GM18951 (cell line): ENCODE data around the gene PIGU.
A peak's percentile ranks its signal among the peaks of the same experiment; 100 is the strongest.

Experiments
- POLR2A ChIP-seq: IDR thresholded peaks from 4 replicates; pipeline ENCODE4 v1.6.1; 2011; ENCODE audit warnings: mild to moderate bottlenecking; ENCODE audit not compliant: insufficient read length, insufficient read depth; ENCODE audit errors: extremely low read depth
- in situ Hi-C: fragments of 300-500 bp; cut with MboI; formaldehyde crosslinking; loops from one replicate; pipeline ENCODE4 v1.12.0; 2022; ENCODE audit warnings: low sequenced_read_pairs, mixed read lengths, inconsistent platforms; ENCODE audit not compliant: unreplicated experiment

The PIGU gene

DNA sequence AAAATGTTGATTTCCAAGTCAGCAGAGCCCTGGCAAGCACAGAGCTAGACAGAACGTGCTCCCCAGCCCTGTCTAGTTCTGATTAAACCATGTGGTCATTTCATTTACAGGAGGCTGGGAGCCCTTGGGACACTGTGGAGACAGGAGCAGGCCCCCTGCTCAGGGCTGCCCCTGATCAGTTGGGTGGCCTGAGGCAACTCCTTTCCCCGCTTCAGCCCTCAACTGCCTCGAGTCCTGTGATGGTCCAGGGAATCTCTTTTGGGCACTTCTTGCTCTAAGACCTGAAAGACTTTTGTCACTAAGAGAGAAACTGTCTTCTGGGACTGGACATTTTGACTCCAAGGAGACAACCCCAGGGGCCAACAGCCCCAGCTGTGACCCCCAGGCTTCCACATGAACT is 147.2 kb downstream of the PIGU start:
- in situ Hi-C loops: loop anchor here (10.0 kb wide), 1 partner anchor 175 kb away; the partner anchor contains the start of gene TP53INP2
- TF ChIP-seq POLR2A: no peak

DNA sequence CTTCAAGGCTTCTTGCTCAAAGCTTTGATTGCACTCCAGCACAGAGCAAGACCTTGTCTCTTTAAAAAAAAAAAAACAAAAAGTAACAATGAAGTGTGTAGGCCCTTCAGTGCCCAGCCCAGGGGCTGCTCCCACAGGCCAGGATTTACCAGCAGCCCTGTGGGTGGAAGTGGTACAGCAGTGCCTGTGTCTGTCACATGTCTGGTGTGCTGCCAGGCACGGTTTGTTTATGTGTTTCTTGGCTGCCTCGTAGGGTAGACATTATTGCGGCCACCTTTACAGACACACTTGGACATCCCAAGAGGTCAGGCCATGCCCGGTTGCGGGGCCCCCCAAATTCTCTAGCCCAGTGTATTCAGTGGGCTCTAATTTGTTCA is 148.0 kb downstream of the PIGU start:
- in situ Hi-C loops: no loop called here
- TF ChIP-seq POLR2A: no peak

DNA sequence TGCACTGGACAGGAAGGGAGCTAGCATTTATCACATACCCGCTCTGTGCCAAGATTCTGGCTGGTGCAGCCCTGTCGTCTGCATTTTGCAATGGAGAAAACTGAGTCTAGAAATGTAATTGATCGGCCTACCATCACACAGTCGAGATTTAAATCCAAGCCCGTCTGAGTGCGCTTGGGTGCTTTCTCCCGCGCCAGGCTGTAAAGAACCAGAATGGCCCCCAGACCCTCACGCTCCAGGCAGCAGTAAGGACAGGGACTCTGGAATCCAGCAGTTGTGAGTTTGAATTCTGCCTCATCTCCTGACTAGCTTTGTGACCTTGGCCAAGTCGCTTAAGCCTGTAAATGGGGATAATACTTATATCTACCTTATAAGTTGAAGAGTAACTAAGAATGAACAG is 149.9 kb downstream of the PIGU start:
- in situ Hi-C loops: no loop called here
- no peak for TF ChIP-seq POLR2A

GRCh38 chr20:34526466-34526865 is 150.4 kb downstream of the PIGU start:
- in situ Hi-C loops: no loop called here
- no peak for TF ChIP-seq POLR2A

DNA sequence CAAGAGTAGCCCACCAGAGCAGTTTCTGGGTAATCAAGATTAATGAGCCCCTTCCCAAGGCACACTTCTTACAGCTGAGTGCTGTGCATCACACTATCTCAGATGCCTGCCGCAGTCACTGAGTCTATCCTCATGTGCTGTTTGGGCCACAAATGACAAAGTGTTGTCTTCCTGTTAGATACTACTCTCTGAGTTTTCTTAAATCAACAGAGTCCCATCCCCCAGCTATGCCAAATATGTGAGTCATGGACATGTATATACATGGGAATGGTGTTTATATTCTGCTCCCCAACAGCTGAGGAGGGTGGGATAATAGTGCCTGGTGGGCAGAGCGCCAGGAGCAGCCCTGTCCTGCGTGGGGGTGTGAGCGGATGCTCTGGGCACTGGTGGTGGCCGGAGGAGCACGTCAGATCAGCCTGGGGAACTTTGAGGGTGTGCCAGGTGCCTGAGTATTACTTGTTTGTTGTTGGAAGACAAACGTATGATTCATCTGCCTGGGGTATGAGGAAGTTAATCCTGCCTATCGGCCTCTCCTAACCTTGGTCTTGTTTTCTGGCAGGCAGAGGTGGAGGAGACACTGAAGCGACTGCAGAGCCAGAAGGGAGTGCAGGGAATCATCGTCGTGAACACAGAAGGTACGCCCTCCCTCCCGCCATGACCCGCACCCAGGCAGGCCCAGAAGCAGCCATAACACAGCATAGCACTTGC is 151.0 kb downstream of the PIGU start:
- no peak for TF ChIP-seq POLR2A
- in situ Hi-C loops: no loop called here

GRCh38 chr20:34525342-34525708 is 151.6 kb downstream of the PIGU start:
- in situ Hi-C loops: no loop called here
- no peak for TF ChIP-seq POLR2A

- TF ChIP-seq POLR2A: no peak
- in situ Hi-C loops: no loop called here
Measured at GRCh38 chr20:34524426-34524825, 152.5 kb downstream of the PIGU start.

DNA sequence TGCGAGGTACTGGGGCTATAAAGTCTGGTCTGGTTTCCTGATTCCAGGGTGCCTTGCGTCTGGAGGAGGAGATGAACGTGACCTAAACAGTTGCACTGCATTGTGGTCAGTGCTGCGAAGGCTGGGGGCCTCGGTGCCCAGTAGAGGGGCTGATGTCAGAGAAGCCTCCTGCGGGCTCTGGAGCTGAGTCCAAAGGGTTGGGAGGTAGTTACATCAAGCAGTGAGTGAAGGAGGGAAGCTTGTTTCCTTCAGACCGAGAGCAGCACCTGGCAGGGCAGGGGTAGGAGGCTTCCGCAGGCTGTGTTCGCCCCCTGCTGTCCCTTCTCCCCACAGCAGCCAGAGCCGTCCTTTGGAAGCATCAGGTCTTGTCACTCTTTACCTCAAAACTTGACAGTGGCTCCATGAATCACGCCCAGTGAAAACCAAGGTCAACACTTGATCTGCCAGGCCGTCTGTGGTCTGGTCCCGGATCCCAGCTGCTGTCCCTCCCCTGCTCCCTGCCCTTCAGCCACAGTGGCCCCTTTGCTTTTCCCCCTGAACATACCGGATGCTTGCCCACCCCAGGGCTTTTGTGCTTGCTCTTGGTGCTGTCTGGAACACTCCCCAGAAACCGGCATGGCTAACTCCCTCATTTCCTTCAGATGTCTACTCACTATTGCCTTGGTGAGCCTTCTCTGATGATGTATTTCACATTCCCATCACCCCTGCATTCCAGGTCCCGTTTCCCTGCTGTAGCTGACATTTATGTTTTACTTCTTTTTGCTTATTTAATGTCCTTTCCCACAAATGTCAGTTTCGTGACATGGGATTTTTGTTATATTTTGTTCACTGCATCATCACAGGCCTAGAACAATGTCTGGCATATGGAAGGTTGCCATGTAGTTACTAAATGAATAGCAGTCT is 153.7 kb downstream of the PIGU start:
- no peak for TF ChIP-seq POLR2A
- in situ Hi-C loops: no loop called here

- in situ Hi-C loops: loop anchor here (10.0 kb wide), 1 partner anchor 205 kb away; no protein-coding TSS in a partner anchor
Measured at GRCh38 chr20:34519841-34520240, 157.1 kb downstream of the PIGU start.

DNA sequence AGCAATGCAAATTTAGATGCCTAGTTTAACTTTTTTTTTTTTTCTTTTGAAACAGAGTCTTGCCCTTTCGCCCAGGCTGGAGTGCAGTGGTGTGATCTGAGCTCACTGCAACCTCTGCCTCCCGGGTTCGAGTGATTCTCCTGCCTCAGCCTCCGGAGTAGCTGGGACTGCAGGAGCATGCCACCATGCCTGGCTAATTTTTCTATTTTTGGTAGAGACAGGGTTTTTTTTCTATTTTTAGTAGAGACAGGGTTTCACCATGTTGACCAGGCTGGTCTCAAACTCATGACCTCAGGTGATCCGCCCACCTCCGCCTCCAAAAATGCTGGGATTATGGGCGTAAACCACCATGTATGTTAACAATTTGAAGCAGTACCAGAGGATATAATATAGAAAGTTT is 158.0 kb downstream of the PIGU start:
- in situ Hi-C loops: loop anchor here (10.0 kb wide), 1 partner anchor 204 kb away; no protein-coding TSS in a partner anchor

GRCh38 chr20:34517114-34517505 is 159.8 kb downstream of the PIGU start:
- no peak for TF ChIP-seq POLR2A
- in situ Hi-C loops: loop anchor here (10.0 kb wide), 1 partner anchor 202 kb away; no protein-coding TSS in a partner anchor

DNA sequence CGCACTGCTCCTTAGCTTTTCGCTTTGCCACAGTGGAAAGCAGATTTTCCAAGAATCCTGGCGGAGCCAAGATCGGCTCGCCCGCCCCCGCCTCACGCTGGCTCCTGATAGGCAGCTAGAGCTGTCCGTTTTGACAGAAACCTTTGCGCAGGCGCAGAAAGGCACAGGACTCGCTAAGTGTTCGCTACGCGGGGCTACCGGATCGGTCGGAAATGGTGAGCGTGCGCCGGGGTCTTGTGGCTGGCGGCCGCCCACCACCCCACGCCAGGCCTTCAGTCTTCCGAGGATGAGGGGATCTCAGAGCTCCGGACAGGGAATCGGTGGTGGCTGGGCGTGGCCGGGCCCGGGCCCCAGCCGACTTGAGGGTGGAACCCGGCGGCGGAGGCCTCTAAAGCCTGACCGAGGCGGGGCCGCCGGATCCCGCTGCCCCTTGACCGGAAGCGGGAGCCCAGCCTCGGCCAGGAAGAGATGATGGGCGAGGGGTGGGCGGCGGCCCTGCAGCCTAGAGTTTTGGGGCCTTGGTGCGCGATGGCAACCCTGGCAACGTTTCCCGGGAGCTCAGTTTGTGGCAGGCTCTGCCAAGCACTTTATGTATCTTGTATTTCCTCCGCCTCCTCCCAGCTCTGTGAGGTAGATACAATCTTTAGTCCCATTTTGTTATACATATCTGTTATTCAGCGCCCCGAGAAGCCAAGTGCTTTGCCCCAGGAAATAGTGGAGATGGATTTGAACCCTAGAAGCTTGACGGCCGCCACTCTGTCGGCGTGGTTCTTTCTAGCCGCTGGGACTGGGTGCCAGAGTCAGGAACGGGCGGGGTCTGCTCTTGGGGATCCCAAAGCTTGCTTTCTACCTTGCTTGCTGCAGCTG is 160.4 kb downstream of the PIGU start, which contains the start of gene DYNLRB1:
Gene DYNLRB1, plus strand, starts transcription at position 176 of the 867 bp plus-strand sequence. Its CDS starts 37 bp downstream, at position 213.
- TF ChIP-seq POLR2A: peak; percentile 78
- in situ Hi-C loops: loop anchor here (10.0 kb wide), 1 partner anchor 202 kb away; no protein-coding TSS in a partner anchor

GRCh38 chr20:34515484-34516246 is 161.2 kb downstream of the PIGU start:
- in situ Hi-C loops: loop anchor here (10.0 kb wide), 1 partner anchor 201 kb away; no protein-coding TSS in a partner anchor
- peak; percentile 49 for TF ChIP-seq POLR2A
